ENCODE data around the gene WDR7.

Gene WDR7

DNA sequence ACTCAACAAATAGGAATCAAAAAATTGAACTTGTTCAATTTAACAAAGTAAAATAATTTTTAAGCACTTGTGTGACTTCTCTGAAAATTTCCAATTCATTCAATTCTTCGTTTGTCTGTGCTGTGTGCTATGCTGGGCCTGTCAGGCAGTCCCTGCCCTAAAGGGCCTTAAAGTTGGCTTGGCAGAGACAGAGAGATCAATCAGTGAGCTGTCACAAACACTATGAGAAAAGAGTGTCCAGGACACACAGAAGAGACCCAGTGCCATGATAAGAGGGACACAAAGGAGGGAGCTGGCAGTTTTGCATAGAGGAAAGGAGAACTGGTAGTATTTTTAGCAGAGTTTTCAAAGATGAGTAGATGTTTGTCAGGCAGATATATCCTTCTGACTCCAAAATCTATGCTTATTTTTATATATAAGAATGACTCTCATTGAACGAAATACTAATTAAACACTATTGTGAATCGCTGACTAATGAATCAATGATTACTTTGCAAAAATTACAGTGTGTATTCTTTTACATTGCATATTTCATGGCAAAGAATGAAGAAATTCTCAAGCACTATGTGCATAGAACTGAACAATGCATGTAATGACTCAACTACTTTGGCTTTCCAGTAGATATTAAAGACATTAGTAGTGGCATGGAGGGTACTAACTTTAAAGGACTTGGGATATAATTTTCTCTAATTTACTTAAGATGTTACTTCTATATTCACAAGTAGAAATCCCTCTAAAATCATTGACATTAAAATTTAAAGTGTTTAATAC lies 302.5 kb downstream of the WDR7 start:
- H3K4me1 ChIP-seq (ENCODE audit: control insufficient read depth, insufficient read depth, low read length): peaks cover 2% of the 10 kb centered on the region
- no peak overlapping the region for H3K9ac ChIP-seq (ENCODE audit: low read depth, low read length)
- H3K36me3 ChIP-seq (ENCODE audit: control insufficient read depth, insufficient read depth, low read length): no peaks in the 10 kb centered on the region
- H3K4me3 ChIP-seq (ENCODE audit: low read depth, low read length): no peak overlapping the region
- H3K27me3 ChIP-seq (ENCODE audit: control insufficient read depth, insufficient read depth, low read length): no peaks in the 10 kb centered on the region
- no peaks in the 10 kb centered on the region for H3K9me3 ChIP-seq (ENCODE audit: control insufficient read depth, insufficient read depth, low read length)

DNA sequence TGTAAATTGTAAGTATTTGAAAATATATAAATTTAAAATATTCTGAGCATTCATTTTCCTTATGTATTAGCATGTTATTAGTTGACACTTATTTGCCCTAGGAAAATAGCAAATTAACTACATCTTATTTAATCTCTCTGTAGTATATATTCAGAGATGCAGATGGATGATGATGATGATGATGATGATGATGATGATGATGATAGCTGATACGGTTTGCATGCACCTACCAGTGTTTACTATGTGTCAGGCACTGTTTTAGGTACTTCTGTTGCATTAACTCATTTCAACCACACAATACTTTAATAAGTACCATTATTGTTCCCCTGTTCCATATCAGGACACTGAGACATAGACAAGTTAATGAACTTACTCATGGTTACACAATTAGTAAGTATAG lies 304.3 kb downstream of the WDR7 start:
- peaks cover 8% of the 10 kb centered on the region for H3K4me1 ChIP-seq (ENCODE audit: control insufficient read depth, insufficient read depth, low read length)
- no peaks in the 10 kb centered on the region for H3K36me3 ChIP-seq (ENCODE audit: control insufficient read depth, insufficient read depth, low read length)
- H3K4me3 ChIP-seq (ENCODE audit: low read depth, low read length): no peak overlapping the region
- H3K9ac ChIP-seq (ENCODE audit: low read depth, low read length): no peak overlapping the region
- H3K27me3 ChIP-seq (ENCODE audit: control insufficient read depth, insufficient read depth, low read length): no peaks in the 10 kb centered on the region
- H3K9me3 ChIP-seq (ENCODE audit: control insufficient read depth, insufficient read depth, low read length): no peaks in the 10 kb centered on the region

GRCh38 chr18:56959120-56959519 lies 308.0 kb downstream of the WDR7 start:
- Histone ChIP-seq H3K4me1 (ENCODE audit: control insufficient read depth, insufficient read depth, low read length) (peaks cover 6% of the 10 kb centered on the region), H3K36me3 (ENCODE audit: control insufficient read depth, insufficient read depth, low read length) (no peaks in the 10 kb centered on the region), H3K4me3 (ENCODE audit: low read depth, low read length) (no peak overlapping the region), H3K27me3 (ENCODE audit: control insufficient read depth, insufficient read depth, low read length) (no peaks in the 10 kb centered on the region), H3K9me3 (ENCODE audit: control insufficient read depth, insufficient read depth, low read length) (no peaks in the 10 kb centered on the region), H3K9ac (ENCODE audit: low read depth, low read length) (no peak overlapping the region)

- Histone ChIP-seq H3K4me1 (ENCODE audit: control insufficient read depth, insufficient read depth, low read length) (peaks cover 7% of the 10 kb centered on the region), H3K27me3 (ENCODE audit: control insufficient read depth, insufficient read depth, low read length) (no peaks in the 10 kb centered on the region), H3K9ac (ENCODE audit: low read depth, low read length) (no peak overlapping the region), H3K9me3 (ENCODE audit: control insufficient read depth, insufficient read depth, low read length) (no peaks in the 10 kb centered on the region), H3K36me3 (ENCODE audit: control insufficient read depth, insufficient read depth, low read length) (no peaks in the 10 kb centered on the region), H3K4me3 (ENCODE audit: low read depth, low read length) (no peak overlapping the region)
Observed at GRCh38 chr18:56962322-56962721, 311.2 kb downstream of the WDR7 start.

DNA sequence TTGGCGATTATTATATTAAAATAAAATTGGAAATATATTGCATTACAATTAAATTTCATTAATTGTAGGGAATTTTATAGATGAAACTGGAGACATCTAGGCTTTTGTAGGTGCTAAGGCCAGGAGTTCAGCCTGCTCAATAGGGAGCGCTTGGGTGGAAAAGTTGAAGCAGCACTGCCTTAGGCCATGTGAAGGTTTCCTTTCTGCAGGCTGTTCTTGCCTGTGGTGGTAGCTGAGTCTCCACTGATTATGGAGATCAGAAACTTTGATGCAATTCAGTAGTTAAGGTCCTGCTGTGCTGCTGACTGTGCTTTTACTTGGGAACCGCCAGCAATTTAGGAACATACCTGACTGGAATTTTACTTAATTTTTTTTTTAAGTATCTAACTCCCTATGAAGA lies 315.9 kb downstream of the WDR7 start:
- no peak overlapping the region for H3K9ac ChIP-seq (ENCODE audit: low read depth, low read length)
- H3K27me3 ChIP-seq (ENCODE audit: control insufficient read depth, insufficient read depth, low read length): no peaks in the 10 kb centered on the region
- no peak overlapping the region for H3K4me3 ChIP-seq (ENCODE audit: low read depth, low read length)
- H3K36me3 ChIP-seq (ENCODE audit: control insufficient read depth, insufficient read depth, low read length): no peaks in the 10 kb centered on the region
- no peaks in the 10 kb centered on the region for H3K9me3 ChIP-seq (ENCODE audit: control insufficient read depth, insufficient read depth, low read length)
- peaks cover 2% of the 10 kb centered on the region for H3K4me1 ChIP-seq (ENCODE audit: control insufficient read depth, insufficient read depth, low read length)

GRCh38 chr18:56973487-56973886 lies 322.3 kb downstream of the WDR7 start:
- no peaks in the 10 kb centered on the region for H3K9me3 ChIP-seq (ENCODE audit: control insufficient read depth, insufficient read depth, low read length)
- no peak overlapping the region for H3K4me3 ChIP-seq (ENCODE audit: low read depth, low read length)
- H3K27me3 ChIP-seq (ENCODE audit: control insufficient read depth, insufficient read depth, low read length): no peaks in the 10 kb centered on the region
- H3K9ac ChIP-seq (ENCODE audit: low read depth, low read length): no peak overlapping the region
- no peaks in the 10 kb centered on the region for H3K36me3 ChIP-seq (ENCODE audit: control insufficient read depth, insufficient read depth, low read length)
- H3K4me1 ChIP-seq (ENCODE audit: control insufficient read depth, insufficient read depth, low read length): peaks cover 5% of the 10 kb centered on the region

DNA sequence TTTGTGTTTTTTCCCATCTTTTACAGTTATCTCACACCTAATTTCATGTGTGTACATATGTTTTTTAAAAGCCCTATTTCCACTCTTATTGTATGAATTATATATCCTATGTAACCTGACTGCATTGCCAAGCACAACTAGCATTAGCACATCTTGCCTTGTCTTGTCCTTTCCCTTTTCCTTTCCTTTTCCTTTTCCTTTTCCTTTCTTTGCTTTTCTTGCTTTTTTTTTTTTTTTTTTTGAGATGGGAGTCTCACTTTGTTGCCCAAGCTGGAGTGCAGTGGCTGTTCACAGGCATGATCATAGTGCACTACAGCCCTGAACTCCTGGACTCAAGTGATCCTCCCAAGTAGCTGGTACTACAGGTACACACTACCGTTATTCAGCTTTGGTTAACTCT lies 323.0 kb downstream of the WDR7 start:
- H3K4me3 ChIP-seq (ENCODE audit: low read depth, low read length): no peak overlapping the region
- no peaks in the 10 kb centered on the region for H3K36me3 ChIP-seq (ENCODE audit: control insufficient read depth, insufficient read depth, low read length)
- H3K4me1 ChIP-seq (ENCODE audit: control insufficient read depth, insufficient read depth, low read length): peaks cover 5% of the 10 kb centered on the region
- H3K9ac ChIP-seq (ENCODE audit: low read depth, low read length): no peak overlapping the region
- H3K27me3 ChIP-seq (ENCODE audit: control insufficient read depth, insufficient read depth, low read length): no peaks in the 10 kb centered on the region
- no peaks in the 10 kb centered on the region for H3K9me3 ChIP-seq (ENCODE audit: control insufficient read depth, insufficient read depth, low read length)

- Histone ChIP-seq H3K9me3 (ENCODE audit: control insufficient read depth, insufficient read depth, low read length) (no peaks in the 10 kb centered on the region), H3K9ac (ENCODE audit: low read depth, low read length) (no peak overlapping the region), H3K4me3 (ENCODE audit: low read depth, low read length) (no peak overlapping the region), H3K4me1 (ENCODE audit: control insufficient read depth, insufficient read depth, low read length) (peaks cover 5% of the 10 kb centered on the region), H3K27me3 (ENCODE audit: control insufficient read depth, insufficient read depth, low read length) (no peaks in the 10 kb centered on the region), H3K36me3 (ENCODE audit: control insufficient read depth, insufficient read depth, low read length) (no peaks in the 10 kb centered on the region)
Observed at GRCh38 chr18:56975276-56975675, 324.1 kb downstream of the WDR7 start.

- Histone ChIP-seq H3K9ac (ENCODE audit: low read depth, low read length) (no peak overlapping the region), H3K4me1 (ENCODE audit: control insufficient read depth, insufficient read depth, low read length) (peaks cover 5% of the 10 kb centered on the region), H3K36me3 (ENCODE audit: control insufficient read depth, insufficient read depth, low read length) (no peaks in the 10 kb centered on the region), H3K9me3 (ENCODE audit: control insufficient read depth, insufficient read depth, low read length) (no peaks in the 10 kb centered on the region), H3K4me3 (ENCODE audit: low read depth, low read length) (no peak overlapping the region), H3K27me3 (ENCODE audit: control insufficient read depth, insufficient read depth, low read length) (no peaks in the 10 kb centered on the region)
Observed at GRCh38 chr18:56977309-56977708, 326.1 kb downstream of the WDR7 start.

GRCh38 chr18:56977771-56978170 lies 326.6 kb downstream of the WDR7 start:
- Histone ChIP-seq H3K36me3 (ENCODE audit: control insufficient read depth, insufficient read depth, low read length) (no peaks in the 10 kb centered on the region), H3K9ac (ENCODE audit: low read depth, low read length) (no peak overlapping the region), H3K4me1 (ENCODE audit: control insufficient read depth, insufficient read depth, low read length) (peaks cover 5% of the 10 kb centered on the region), H3K9me3 (ENCODE audit: control insufficient read depth, insufficient read depth, low read length) (no peaks in the 10 kb centered on the region), H3K4me3 (ENCODE audit: low read depth, low read length) (no peak overlapping the region), H3K27me3 (ENCODE audit: control insufficient read depth, insufficient read depth, low read length) (no peaks in the 10 kb centered on the region)

GRCh38 chr18:56980151-56980550 lies 329.0 kb downstream of the WDR7 start:
- Histone ChIP-seq H3K27me3 (ENCODE audit: control insufficient read depth, insufficient read depth, low read length) (no peaks in the 10 kb centered on the region), H3K9me3 (ENCODE audit: control insufficient read depth, insufficient read depth, low read length) (no peaks in the 10 kb centered on the region), H3K4me3 (ENCODE audit: low read depth, low read length) (no peak overlapping the region), H3K4me1 (ENCODE audit: control insufficient read depth, insufficient read depth, low read length) (peaks cover 5% of the 10 kb centered on the region), H3K9ac (ENCODE audit: low read depth, low read length) (no peak overlapping the region), H3K36me3 (ENCODE audit: control insufficient read depth, insufficient read depth, low read length) (no peaks in the 10 kb centered on the region)

DNA sequence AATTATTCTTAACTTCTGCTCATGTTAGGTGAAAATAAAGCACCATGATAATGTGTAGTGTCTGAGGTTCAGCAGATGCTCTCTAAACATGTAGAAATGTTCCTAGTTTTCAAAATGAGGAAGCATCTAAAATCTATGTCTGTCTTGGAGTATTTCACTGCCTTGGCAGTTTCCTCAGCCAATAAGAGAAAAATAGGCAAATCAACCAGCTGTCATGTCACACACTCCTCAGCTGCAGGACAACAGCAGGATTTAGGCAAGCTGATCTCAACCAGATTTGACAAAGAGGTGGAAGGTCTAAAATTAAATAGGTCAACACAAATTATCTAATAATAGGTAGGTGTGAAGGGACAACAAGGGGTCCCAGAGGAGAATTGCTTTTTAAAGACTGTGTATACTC lies 331.6 kb downstream of the WDR7 start:
- no peaks in the 10 kb centered on the region for H3K9me3 ChIP-seq (ENCODE audit: control insufficient read depth, insufficient read depth, low read length)
- H3K4me3 ChIP-seq (ENCODE audit: low read depth, low read length): no peak overlapping the region
- H3K27me3 ChIP-seq (ENCODE audit: control insufficient read depth, insufficient read depth, low read length): no peaks in the 10 kb centered on the region
- no peaks in the 10 kb centered on the region for H3K36me3 ChIP-seq (ENCODE audit: control insufficient read depth, insufficient read depth, low read length)
- H3K4me1 ChIP-seq (ENCODE audit: control insufficient read depth, insufficient read depth, low read length): peaks cover 8% of the 10 kb centered on the region
- H3K9ac ChIP-seq (ENCODE audit: low read depth, low read length): no peak overlapping the region

All from iPS-15b (cell line).